Neural cell (in vitro differentiated cells): ENCODE data around the gene ST6GALNAC3.

Experiments used
- EZH2 ChIP-seq: fragments of 200-600, 300-800 bp; shearing (Covaris generic), sonication (generic); IDR thresholded peaks from 2 replicates; pipeline ENCODE4 v1.6.1; 2014; ENCODE audit warnings: antibody characterized with exemption, low read length, borderline replicate concordance, mild to moderate bottlenecking; ENCODE audit not compliant: insufficient read depth, poor library complexity, severe bottlenecking
- MXI1 ChIP-seq: fragments of 450-650 bp; conservative IDR thresholded peaks from 2 replicates; pipeline ENCODE4 v1.6.1; 2014; ENCODE audit warnings: antibody characterized with exemption, mild to moderate bottlenecking; ENCODE audit not compliant: poor library complexity, severe bottlenecking
- TAF1 ChIP-seq: IDR thresholded peaks from 2 replicates; pipeline ENCODE4 v1.6.1; 2012; ENCODE audit warnings: low read depth
- TF ChIP-seq, protein P1 (sequence below): fragments of 450-650 bp; IDR thresholded peaks from 2 replicates; pipeline ENCODE4 v1.5.1; 2014; ENCODE audit warnings: antibody characterized with exemption, mild to moderate bottlenecking, moderate library complexity; ENCODE audit not compliant: poor library complexity, severe bottlenecking

DNA sequence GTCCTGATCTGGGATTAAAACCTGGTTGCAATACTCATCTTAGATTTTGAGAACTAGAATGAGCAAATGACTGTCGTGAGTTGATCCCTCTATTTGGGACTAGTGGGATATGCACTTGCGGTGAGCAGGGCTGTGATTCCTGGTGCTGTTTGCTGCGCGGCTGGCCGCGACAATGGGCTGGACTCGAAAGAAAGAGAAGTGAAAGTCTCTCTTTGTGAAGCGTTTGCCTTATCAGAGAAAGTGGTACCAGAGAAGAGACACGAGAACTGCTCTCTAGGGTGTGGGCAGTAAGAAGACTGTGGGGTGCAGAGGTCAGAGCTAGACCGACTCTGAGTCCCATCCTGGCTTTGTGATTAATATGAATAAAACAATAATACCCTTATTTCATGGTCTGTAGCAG, 8.6 kb downstream of the ST6GALNAC3 start:
- TF ChIP-seq, protein P1, sequence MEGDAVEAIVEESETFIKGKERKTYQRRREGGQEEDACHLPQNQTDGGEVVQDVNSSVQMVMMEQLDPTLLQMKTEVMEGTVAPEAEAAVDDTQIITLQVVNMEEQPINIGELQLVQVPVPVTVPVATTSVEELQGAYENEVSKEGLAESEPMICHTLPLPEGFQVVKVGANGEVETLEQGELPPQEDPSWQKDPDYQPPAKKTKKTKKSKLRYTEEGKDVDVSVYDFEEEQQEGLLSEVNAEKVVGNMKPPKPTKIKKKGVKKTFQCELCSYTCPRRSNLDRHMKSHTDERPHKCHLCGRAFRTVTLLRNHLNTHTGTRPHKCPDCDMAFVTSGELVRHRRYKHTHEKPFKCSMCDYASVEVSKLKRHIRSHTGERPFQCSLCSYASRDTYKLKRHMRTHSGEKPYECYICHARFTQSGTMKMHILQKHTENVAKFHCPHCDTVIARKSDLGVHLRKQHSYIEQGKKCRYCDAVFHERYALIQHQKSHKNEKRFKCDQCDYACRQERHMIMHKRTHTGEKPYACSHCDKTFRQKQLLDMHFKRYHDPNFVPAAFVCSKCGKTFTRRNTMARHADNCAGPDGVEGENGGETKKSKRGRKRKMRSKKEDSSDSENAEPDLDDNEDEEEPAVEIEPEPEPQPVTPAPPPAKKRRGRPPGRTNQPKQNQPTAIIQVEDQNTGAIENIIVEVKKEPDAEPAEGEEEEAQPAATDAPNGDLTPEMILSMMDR: no peak
- TF ChIP-seq TAF1: no peak
- no peak for TF ChIP-seq MXI1
- no peak for TF ChIP-seq EZH2
